K562 (cell line): ENCODE data around the gene RNF19B. TPM values are rescaled to one million over a fixed set of nuclear protein-coding genes. Genes with fewer than 3 reads are reported as not detected.

Source experiments
- BRF1 ChIP-seq: IDR thresholded peaks from 3 replicates; pipeline ENCODE4 v1.6.1; 2011; ENCODE audit warnings: borderline replicate concordance, mild to moderate bottlenecking; ENCODE audit not compliant: insufficient read length; ENCODE audit errors: extremely low read depth
- ELF4 ChIP-seq: fragments of 450-650 bp; formaldehyde crosslinking; IDR thresholded peaks from 2 replicates; pipeline ENCODE4 v1.4.0; 2022; ENCODE audit warnings: missing genetic modification characterization
- EP400 ChIP-seq: fragments of 450-650 bp; IDR thresholded peaks from 2 replicates; pipeline ENCODE4 v1.6.1; 2017; ENCODE audit warnings: antibody characterized with exemption, mild to moderate bottlenecking, moderate library complexity
- MEIS2 ChIP-seq: fragments of 450-650 bp; IDR thresholded peaks from 2 replicates; pipeline ENCODE4 v1.6.1; 2014; ENCODE audit warnings: mild to moderate bottlenecking; ENCODE audit not compliant: partially characterized antibody
- NFE2 ChIP-seq: IDR thresholded peaks from 2 replicates; pipeline ENCODE4 v1.6.1; 2014; ENCODE audit warnings: antibody characterized with exemption, low read depth
- SFPQ ChIP-seq: fragments of 200-400 bp; formaldehyde crosslinking; IDR thresholded peaks from 2 replicates; pipeline ENCODE4 v1.6.1; 2017; ENCODE audit warnings: mild to moderate bottlenecking, low read depth, low read length, moderate library complexity
- TEAD4 ChIP-seq, 2 experiments: sonication (generic) in 1 of 2; formaldehyde crosslinking in 1 of 2; IDR thresholded peaks; 2 replicates each; pipeline versions ENCODE4 v1.6.1 to v1.8.0; 2012 to 2022; ENCODE audit warnings: borderline replicate concordance in 1 of 2, inconsistent platforms in 1 of 2, low read length in 1 of 2, mild to moderate bottlenecking in 1 of 2, missing genetic modification reagents in 1 of 2
- XRCC4 ChIP-seq: IDR thresholded peaks from one replicate; pipeline ENCODE4 v1.6.1; 2011; ENCODE audit not compliant: insufficient read depth, insufficient read length; ENCODE audit errors: extremely low read depth
- YY1 ChIP-seq, 3 experiments: IDR thresholded peaks; 2 replicates each; pipeline ENCODE4 v1.6.1; 2011; ENCODE audit warnings: low read length in 2 of 3, mild to moderate bottlenecking in 2 of 3, moderate library complexity in 2 of 3, borderline replicate concordance in 1 of 3, control low read depth in 1 of 3, low read depth in 1 of 3; ENCODE audit not compliant: insufficient read depth in 3 of 3, insufficient replicate concordance in 2 of 3, control insufficient read depth in 1 of 3, insufficient read length in 1 of 3; ENCODE audit errors: extremely low read depth in 1 of 3
- ZEB2 ChIP-seq: fragments of 450-650 bp; IDR thresholded peaks from 2 replicates; pipeline ENCODE4 v1.6.1; 2016
- ZHX1 ChIP-seq: fragments of 150-350 bp; conservative IDR thresholded peaks from 2 replicates; pipeline ENCODE4 v1.6.1; 2014; ENCODE audit warnings: low read length
- polyA plus RNA-seq, 8 experiments: library from polyadenylated mRNA; depleted of rRNA in 4 of 8; stranded (reverse) in 5 of 8; unstranded in 3 of 8; fragments of >200 nt; fragmentation: Nextera tagmentation in 2 of 8; fragmentation: Illumina TruSeq in 1 of 8; extraction: Ambion mirVana in 2 of 8; extraction: Trizol in 1 of 8; gene quantifications; 2 replicates each; pipeline versions ENCODE4 v1.2.1 to v1.2.3, GENCODE V29; 2011 to 2014; ENCODE audit warnings: inconsistent platforms in 1 of 8, missing spikeins in 1 of 8
- total RNA-seq, 7 experiments: library from RNA; depleted of rRNA in 6 of 7; stranded (reverse); fragments of >200 nt in 6 of 7; fragmentation: Illumina TruSeq in 2 of 7; extraction: Trizol in 2 of 7; gene quantifications; 2 replicates each; pipeline versions ENCODE4 v1.2.1 to v1.2.3, GENCODE V29; 2011 to 2021; ENCODE audit warnings: low replicate concordance in 1 of 7
- TF ChIP-seq, protein P1 (sequence below): fragments of 200-800 bp; sonication (Bioruptor generic); IDR thresholded peaks from 2 replicates; pipeline ENCODE4 v1.6.1; 2016; ENCODE audit warnings: missing genetic modification characterization, missing compliant biosample characterization
- TF ChIP-seq, protein P2 (sequence below): fragments of 450-650 bp; formaldehyde crosslinking; IDR thresholded peaks from 2 replicates; pipeline ENCODE4 v1.4.0; 2022; ENCODE audit warnings: missing genetic modification characterization

The RNF19B gene
- total and polyA plus RNA-seq, 9 of the 15 experiments (the other 6 are each of a cell fraction or from before 2014, with no cell fraction given) = 2.6 to 14.9 (median 10.1) TPM

DNA sequence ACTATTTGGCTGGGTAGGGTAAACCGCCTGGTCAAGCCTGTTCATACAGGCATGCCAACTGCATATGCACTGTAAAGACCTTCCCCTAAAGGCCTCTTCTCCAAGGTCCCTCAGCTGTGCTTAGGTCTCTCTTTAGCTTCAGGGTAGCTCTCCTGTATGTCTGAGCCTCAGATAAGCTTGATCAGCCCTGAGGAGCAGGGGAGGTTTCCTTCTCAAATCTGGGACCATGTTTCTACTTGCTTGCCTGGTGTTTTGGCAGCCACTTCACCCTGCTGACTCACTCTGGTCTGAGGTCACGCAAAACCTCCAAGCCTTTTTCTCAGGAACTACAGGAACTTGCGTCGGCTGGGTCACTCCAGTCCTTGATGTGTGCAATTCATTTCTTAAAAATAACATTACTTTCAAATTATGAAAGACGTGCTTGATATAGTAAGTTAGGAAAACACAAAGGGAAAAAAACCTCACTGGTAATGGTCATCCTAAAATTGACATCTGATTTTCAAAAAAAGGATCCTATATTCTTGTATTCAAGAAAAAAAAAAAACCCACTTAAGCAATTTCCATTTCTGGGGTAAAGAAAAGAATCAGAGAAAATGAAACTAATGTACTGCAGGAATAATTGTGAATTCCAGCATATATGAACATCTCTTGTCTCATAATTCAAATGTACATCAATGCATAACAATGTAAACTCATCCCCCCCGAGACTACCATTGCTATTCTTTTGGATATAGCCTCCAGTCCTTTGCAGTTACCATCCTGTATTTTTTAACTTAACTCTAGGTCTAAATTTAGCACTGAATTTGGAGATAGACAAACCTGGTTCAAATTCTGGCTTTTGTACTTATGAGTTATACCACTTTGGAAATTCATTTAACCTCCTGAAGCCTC lies 24.8 kb upstream of the RNF19B start (continued):
- TF ChIP-seq, protein P1, sequence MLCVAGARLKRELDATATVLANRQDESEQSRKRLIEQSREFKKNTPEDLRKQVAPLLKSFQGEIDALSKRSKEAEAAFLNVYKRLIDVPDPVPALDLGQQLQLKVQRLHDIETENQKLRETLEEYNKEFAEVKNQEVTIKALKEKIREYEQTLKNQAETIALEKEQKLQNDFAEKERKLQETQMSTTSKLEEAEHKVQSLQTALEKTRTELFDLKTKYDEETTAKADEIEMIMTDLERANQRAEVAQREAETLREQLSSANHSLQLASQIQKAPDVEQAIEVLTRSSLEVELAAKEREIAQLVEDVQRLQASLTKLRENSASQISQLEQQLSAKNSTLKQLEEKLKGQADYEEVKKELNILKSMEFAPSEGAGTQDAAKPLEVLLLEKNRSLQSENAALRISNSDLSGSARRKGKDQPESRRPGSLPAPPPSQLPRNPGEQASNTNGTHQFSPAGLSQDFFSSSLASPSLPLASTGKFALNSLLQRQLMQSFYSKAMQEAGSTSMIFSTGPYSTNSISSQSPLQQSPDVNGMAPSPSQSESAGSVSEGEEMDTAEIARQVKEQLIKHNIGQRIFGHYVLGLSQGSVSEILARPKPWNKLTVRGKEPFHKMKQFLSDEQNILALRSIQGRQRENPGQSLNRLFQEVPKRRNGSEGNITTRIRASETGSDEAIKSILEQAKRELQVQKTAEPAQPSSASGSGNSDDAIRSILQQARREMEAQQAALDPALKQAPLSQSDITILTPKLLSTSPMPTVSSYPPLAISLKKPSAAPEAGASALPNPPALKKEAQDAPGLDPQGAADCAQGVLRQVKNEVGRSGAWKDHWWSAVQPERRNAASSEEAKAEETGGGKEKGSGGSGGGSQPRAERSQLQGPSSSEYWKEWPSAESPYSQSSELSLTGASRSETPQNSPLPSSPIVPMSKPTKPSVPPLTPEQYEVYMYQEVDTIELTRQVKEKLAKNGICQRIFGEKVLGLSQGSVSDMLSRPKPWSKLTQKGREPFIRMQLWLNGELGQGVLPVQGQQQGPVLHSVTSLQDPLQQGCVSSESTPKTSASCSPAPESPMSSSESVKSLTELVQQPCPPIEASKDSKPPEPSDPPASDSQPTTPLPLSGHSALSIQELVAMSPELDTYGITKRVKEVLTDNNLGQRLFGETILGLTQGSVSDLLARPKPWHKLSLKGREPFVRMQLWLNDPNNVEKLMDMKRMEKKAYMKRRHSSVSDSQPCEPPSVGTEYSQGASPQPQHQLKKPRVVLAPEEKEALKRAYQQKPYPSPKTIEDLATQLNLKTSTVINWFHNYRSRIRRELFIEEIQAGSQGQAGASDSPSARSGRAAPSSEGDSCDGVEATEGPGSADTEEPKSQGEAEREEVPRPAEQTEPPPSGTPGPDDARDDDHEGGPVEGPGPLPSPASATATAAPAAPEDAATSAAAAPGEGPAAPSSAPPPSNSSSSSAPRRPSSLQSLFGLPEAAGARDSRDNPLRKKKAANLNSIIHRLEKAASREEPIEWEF (CRISPR knock-in tag) = no peak
- TF ChIP-seq SFPQ (no peak), ZHX1 (no peak), BRF1 (no peak), YY1 (IDR thresholded peaks at IDR 0.05; ENCODE audit: borderline replicate concordance in 1 of 3, control insufficient read depth in 1 of 3, extremely low read depth in 1 of 3, insufficient read depth in 3 of 3, insufficient read length in 1 of 3, insufficient replicate concordance in 2 of 3, low read depth in 1 of 3, low read length in 2 of 3) (peak in 1 of 3 experiments; percentile 56), MEIS2 (peak; percentile 27), ZEB2 (0 out of 2 replicates have a peak, but pooled peaks have one; percentile 43), XRCC4 (no peak), TEAD4 (IDR thresholded peaks at IDR 0.05; ENCODE audit: low read length) (peak; percentile 60; the same call in 1 of the 2 replicates), TEAD4 (CRISPR knock-in tag; IDR thresholded peaks at IDR 0.05; ENCODE audit: borderline replicate concordance) (no peak), EP400 (0 out of 2 replicates have a peak, but pooled peaks have one; percentile 40), ELF4 (CRISPR knock-in tag) (no peak), NFE2 (peak; percentile 98)
- TF ChIP-seq, protein P2, sequence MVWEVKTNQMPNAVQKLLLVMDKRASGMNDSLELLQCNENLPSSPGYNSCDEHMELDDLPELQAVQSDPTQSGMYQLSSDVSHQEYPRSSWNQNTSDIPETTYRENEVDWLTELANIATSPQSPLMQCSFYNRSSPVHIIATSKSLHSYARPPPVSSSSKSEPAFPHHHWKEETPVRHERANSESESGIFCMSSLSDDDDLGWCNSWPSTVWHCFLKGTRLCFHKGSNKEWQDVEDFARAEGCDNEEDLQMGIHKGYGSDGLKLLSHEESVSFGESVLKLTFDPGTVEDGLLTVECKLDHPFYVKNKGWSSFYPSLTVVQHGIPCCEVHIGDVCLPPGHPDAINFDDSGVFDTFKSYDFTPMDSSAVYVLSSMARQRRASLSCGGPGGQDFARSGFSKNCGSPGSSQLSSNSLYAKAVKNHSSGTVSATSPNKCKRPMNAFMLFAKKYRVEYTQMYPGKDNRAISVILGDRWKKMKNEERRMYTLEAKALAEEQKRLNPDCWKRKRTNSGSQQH (CRISPR knock-in tag) = no peak
